Endothelial cell of umbilical vein (primary cell): ENCODE measurements around the gene A4GNT. TPM values are rescaled to one million over a fixed set of nuclear protein-coding genes. Genes with fewer than 3 reads are reported as not detected.

Source experiments
- BruUV-seq: library from RNA; stranded (reverse); fragments of 400-500 nt; replicated peaks from 2 replicates; lab custom pipeline; 2021; lab: Mats Ljungman, UMichigan
- CTCF ChIA-PET: fragments of 300-600, 350-600 bp; sonication (Branson Sonifier 250); formaldehyde crosslinking; loops from one replicate; lab custom pipeline; 2021; ENCODE audit warnings: antibody characterized with exemption, inconsistent platforms; lab: Charles Lee
- POLR2A ChIA-PET: fragments of 300-600, 350-600 bp; sonication (Branson Sonifier 250); formaldehyde crosslinking; loops from one replicate; lab custom pipeline; 2021; ENCODE audit warnings: antibody characterized with exemption, inconsistent platforms; lab: Charles Lee
- DNase-seq: peaks from one replicate; pipeline ENCODE4 v3.0.0-alpha.2; 2011; ENCODE audit warnings: low read depth, low spot score
- FAIRE-seq: peaks from 2 replicates; lab custom pipeline; 2011; peaks lifted over from hg19 to GRCh38; lab: Jason Lieb, UNC
- H2AFZ ChIP-seq: 2 replicates; pipeline ENCODE4 v1.6.0; 2012; ENCODE audit warnings: low read depth, low read length, control low read depth, inconsistent platforms
- H3K27ac ChIP-seq: 2 replicates; pipeline ENCODE4 v1.5.1; 2011; ENCODE audit warnings: low read depth, mild to moderate bottlenecking, control low read depth, low read length, moderate library complexity; ENCODE audit not compliant: insufficient read depth
- H3K27me3 ChIP-seq, 2 experiments: 2 replicates each; pipeline versions ENCODE4 v1.6.0 to v1.6.1; 2011; ENCODE audit warnings: low read length in 2 of 2, mixed read lengths in 1 of 2; ENCODE audit not compliant: control insufficient read depth in 2 of 2, insufficient read depth in 2 of 2
- H3K36me3 ChIP-seq, 2 experiments: 2 replicates in 1 of 2; 3 replicates in 1 of 2; pipeline ENCODE4 v1.5.1; 2011; ENCODE audit warnings: low read length in 2 of 2, mild to moderate bottlenecking in 1 of 2, moderate library complexity in 1 of 2; ENCODE audit not compliant: control insufficient read depth in 2 of 2, insufficient read depth in 2 of 2; ENCODE audit errors: extremely low read depth in 1 of 2
- H3K4me1 ChIP-seq: 3 replicates; pipeline ENCODE4 v1.5.1; 2011; ENCODE audit warnings: mild to moderate bottlenecking, low read length; ENCODE audit not compliant: control insufficient read depth, insufficient read depth; ENCODE audit errors: extremely low read depth
- H3K4me2 ChIP-seq: 2 replicates; pipeline ENCODE4 v1.6.1; 2011; ENCODE audit warnings: low read length, control low read depth, mixed read lengths; ENCODE audit not compliant: insufficient read depth
- H3K4me3 ChIP-seq, 3 experiments: fragments of 200-600 bp in 1 of 3; sonication (generic), shearing (Covaris generic) in 1 of 3; replicated peaks in 1 of 3; 2 replicates each; pipeline ENCODE4 v1.5.1; 2011 to 2016; ENCODE audit warnings: control low read depth in 3 of 3, low read length in 3 of 3, mild to moderate bottlenecking in 2 of 3, inconsistent platforms in 1 of 3, low read depth in 1 of 3, moderate library complexity in 1 of 3; ENCODE audit not compliant: insufficient read depth in 1 of 3
- H3K79me2 ChIP-seq: 2 replicates; pipeline ENCODE4 v1.6.0; 2012; ENCODE audit warnings: low read length, inconsistent platforms; ENCODE audit not compliant: control insufficient read depth, insufficient read depth
- H3K9ac ChIP-seq: replicated peaks from 2 replicates; pipeline ENCODE3; 2011; ENCODE audit warnings: low read length, control low read depth; ENCODE audit not compliant: insufficient read depth; ENCODE audit errors: extremely low read depth
- H3K9me1 ChIP-seq: replicated peaks from 3 replicates; pipeline ENCODE4 v1.6.0; 2011; ENCODE audit warnings: mild to moderate bottlenecking, low read length; ENCODE audit not compliant: control insufficient read depth, insufficient read depth; ENCODE audit errors: extremely low read depth
- H3K9me3 ChIP-seq: replicated peaks from 2 replicates; pipeline ENCODE4 v1.5.1; 2012; ENCODE audit warnings: low read length, inconsistent platforms; ENCODE audit not compliant: control insufficient read depth, insufficient read depth
- H4K20me1 ChIP-seq: replicated peaks from 2 replicates; pipeline ENCODE3; 2011; ENCODE audit warnings: mild to moderate bottlenecking, low read length; ENCODE audit not compliant: control insufficient read depth, insufficient read depth; ENCODE audit errors: extremely low read depth
- CTCF ChIP-seq, 2 donors: IDR thresholded peaks; 1 replicate in 1 of 2; 2 replicates in 1 of 2; pipeline ENCODE4 v1.5.1; 2011; ENCODE audit warnings: low read length in 2 of 2, mild to moderate bottlenecking in 2 of 2, moderate library complexity in 2 of 2, control low read depth in 1 of 2, inconsistent platforms in 1 of 2, low read depth in 1 of 2; ENCODE audit not compliant: insufficient read depth in 1 of 2; ENCODE audit errors: extremely low read depth in 1 of 2
- EZH2 ChIP-seq: IDR thresholded peaks from 2 replicates; pipeline ENCODE4 v1.6.1; 2012; ENCODE audit warnings: borderline replicate concordance, low read depth, mild to moderate bottlenecking, moderate library complexity, low read length, inconsistent platforms; ENCODE audit not compliant: severe bottlenecking
- FOS ChIP-seq: IDR thresholded peaks from 2 replicates; pipeline ENCODE4 v1.6.1; 2011; ENCODE audit warnings: mild to moderate bottlenecking, low read length, moderate library complexity, borderline replicate concordance; ENCODE audit not compliant: insufficient read depth
- GATA2 ChIP-seq: IDR thresholded peaks from 2 replicates; pipeline ENCODE4 v1.7.0; 2011; ENCODE audit warnings: low read depth, mild to moderate bottlenecking, moderate library complexity, mixed read lengths, low read length; ENCODE audit not compliant: insufficient read length, insufficient read depth
- JUN ChIP-seq: IDR thresholded peaks from 2 replicates; pipeline ENCODE4 v1.6.1; 2011; ENCODE audit warnings: borderline replicate concordance, low read depth; ENCODE audit not compliant: insufficient read length, insufficient read depth
- MYC ChIP-seq: IDR thresholded peaks from one replicate; pipeline ENCODE4 v1.6.1; 2011; ENCODE audit warnings: mild to moderate bottlenecking, low read depth, low read length
- POLR2A ChIP-seq: IDR thresholded peaks from 2 replicates; pipeline ENCODE4 v1.6.1; 2012; ENCODE audit warnings: low read depth, mild to moderate bottlenecking, control low read depth, low read length
- POLR2AphosphoS5 ChIP-seq: IDR thresholded peaks from 2 replicates; pipeline ENCODE4 v1.6.1; 2012; ENCODE audit warnings: low read depth, mild to moderate bottlenecking, control low read depth, low read length, moderate library complexity; ENCODE audit not compliant: insufficient read depth
- dilution Hi-C: fragments of 300-500 bp; cut with MboI; formaldehyde crosslinking; loops from one replicate; pipeline ENCODE4 v1.15.0; 2019; ENCODE audit warnings: low sequenced_read_pairs; ENCODE audit not compliant: extremely low pct_ligation_motif_present
- intact Hi-C: fragments of 100-400 bp; cut with micrococcal nuclease; formaldehyde crosslinking; loops from one replicate; pipeline ENCODE4 v1.10.0; 2022
- polyA plus RNA-seq, 4 experiments: library from polyadenylated mRNA; depleted of rRNA in 3 of 4; stranded (reverse) in 3 of 4; unstranded in 1 of 4; fragments of >200 nt; gene quantifications; 2 replicates each; pipeline versions ENCODE4 v1.2.1 to v1.2.3, GENCODE V29; 2011 to 2012; ENCODE audit warnings: missing spikeins in 1 of 4
- total RNA-seq: library from RNA; stranded (reverse); gene quantifications from 2 replicates; pipeline ENCODE4 v1.2.3, GENCODE V29; 2021
- TF ChIP-seq, protein P1 (sequence below): IDR thresholded peaks from 2 replicates; pipeline ENCODE4 v1.6.1; 2011; ENCODE audit not compliant: insufficient read depth, insufficient read length

The A4GNT gene
- total and polyA plus RNA-seq, 2 donors (not counting 3 experiments of a cell fraction or from before 2014, with no cell fraction given): not detected

- Histone ChIP-seq H3K4me3 (no peak overlapping the region), H4K20me1 (no peaks in the 10 kb centered on the region), H3K9me3 (no peaks in the 10 kb centered on the region), H3K9me1 (no peaks in the 10 kb centered on the region), H3K4me1 (no peaks in the 10 kb centered on the region), H3K4me2 (no peak overlapping the region), H3K79me2 (no peaks in the 10 kb centered on the region), H3K27me3 (no peaks in the 10 kb centered on the region), H3K36me3 (peaks cover 3 to 4% of the 10 kb centered on the region in 2 experiments), H3K9ac (no peak overlapping the region), H3K27ac (no peak overlapping the region), H2AFZ (no peak overlapping the region)
- dilution Hi-C loops (no loop called here), intact Hi-C loops (no loop called here)
- ChIA-PET CTCF (interaction anchor here (1.0 kb wide), 1 partner anchor 778 kb away, joined by 3 read pairs; no protein-coding TSS in a partner anchor), POLR2A (no interaction called here)
- no peak for DNase-seq
- TF ChIP-seq MYC (no peak), POLR2AphosphoS5 (no peak), GATA2 (no peak), FOS (no peak), EZH2 (no peak), POLR2A (no peak), JUN (no peak), CTCF (IDR thresholded peaks at IDR 0.05; ENCODE audit: extremely low read depth in 1 of 2, insufficient read depth in 1 of 2, low read depth in 1 of 2, low read length in 2 of 2) (no peak)
- TF ChIP-seq, protein P1, sequence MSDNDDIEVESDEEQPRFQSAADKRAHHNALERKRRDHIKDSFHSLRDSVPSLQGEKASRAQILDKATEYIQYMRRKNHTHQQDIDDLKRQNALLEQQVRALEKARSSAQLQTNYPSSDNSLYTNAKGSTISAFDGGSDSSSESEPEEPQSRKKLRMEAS: no peak
- FAIRE-seq: no peak
- no TSS peak for BruUV-seq
These were observed 25.6 kb upstream of the A4GNT start for GRCh38 chr3:138157743-138158142.
